Psoas muscle (tissue), 8 donors: Measurements from ENCODE around the gene COX15. TPM values are rescaled to one million over a fixed set of nuclear protein-coding genes. Genes with fewer than 3 reads are reported as not detected.

Experiments used
- ATAC-seq, 4 donors: fragments of 200-7000 bp; cut with Tn5 transposase; one replicate each; pipeline ENCODE4 v1.9.1; 2020; ENCODE audit warnings: moderate library complexity in 3 of 4, mild to moderate bottlenecking in 2 of 4
- DNase-seq, 2 donors: peaks; one replicate each; pipeline ENCODE4 v3.0.0-alpha.2; 2020
- H3K27ac ChIP-seq: fragments of 200-600 bp; one replicate; pipeline ENCODE4 v1.8.0; 2022
- H3K27me3 ChIP-seq, 3 donors: fragments of 200-600 bp in 1 of 3; one replicate each; pipeline versions ENCODE4 v1.6.1 to v1.8.0; 2013 to 2022; ENCODE audit warnings: low read length in 2 of 3, mild to moderate bottlenecking in 2 of 3, moderate library complexity in 1 of 3; ENCODE audit not compliant: insufficient read depth in 3 of 3
- H3K36me3 ChIP-seq, 2 donors: fragments of 200-600 bp in 1 of 2; one replicate each; pipeline versions ENCODE4 v1.6.1 to v1.8.0; 2013 to 2022; ENCODE audit warnings: low read depth in 1 of 2, mild to moderate bottlenecking in 1 of 2, moderate library complexity in 1 of 2; ENCODE audit not compliant: insufficient read depth in 1 of 2
- H3K4me1 ChIP-seq: fragments of 200-600 bp; one replicate; pipeline ENCODE4 v1.8.0; 2022
- H3K4me3 ChIP-seq: fragments of 200-600 bp; one replicate; pipeline ENCODE4 v1.8.0; 2022; ENCODE audit warnings: mild to moderate bottlenecking
- H3K9me3 ChIP-seq: fragments of 200-600 bp; one replicate; pipeline ENCODE4 v1.8.0; 2022
- WGBS, 3 donors: extraction: QIAGEN DNeasy Blood & Tissue Kit; methylation state at CpG; one replicate each; pipeline versions ENCODE4 v1.1.6 to v1.1.7; 2013; 5-methylcytosine and 5-hydroxymethylcytosine counted together
- intact Hi-C, 2 donors: fragments of 100-400 bp; cut with DNase I; formaldehyde crosslinking; loops; one replicate each; pipeline versions ENCODE4 v1.11.0 to v1.14.2; 2022
- polyA plus RNA-seq, 3 donors: library from polyadenylated mRNA; stranded (reverse); fragments of 200-250 nt; gene quantifications; one replicate each; pipeline ENCODE4 v1.2.3, GENCODE V29; 2013
- total RNA-seq, 4 donors: library from RNA; stranded (reverse); fragmentation: NEBNext Ultra II Directional in 2 of 4; extraction: Animal tissue kit (Norgen Biotek cat#: 25700) in 2 of 4; gene quantifications; one replicate each; pipeline versions ENCODE4 v1.2.1 to v1.2.4, GENCODE V29; 2021 to 2023
- TF ChIP-seq, protein P1 (sequence below): fragments of 200-600 bp; IDR thresholded peaks from one replicate; pipeline ENCODE4 v1.8.0; 2022; ENCODE audit warnings: antibody characterized with exemption
- donor health status: healthy with polysubstance abuse.
- donor health status: DM: no; HTN: no; CAD: no; lungs with moderate emphysema.
- donor health status: Bipolar disorder and iron deficiency.
- donor health status: healthy.
- donor health status: DM: yes; HTN: yes; CAD: no.
- donor health status: DM: no; HTN: no; CAD: no.
- donor health status: DM: no; HTN: no; CAD: no.
- donor health status: DM: yes; HTN: yes; CAD: no.

COX15 gene
- total and polyA plus RNA-seq, 7 donors, result 12.7 to 59.4 (median 36.2) TPM

DNA sequence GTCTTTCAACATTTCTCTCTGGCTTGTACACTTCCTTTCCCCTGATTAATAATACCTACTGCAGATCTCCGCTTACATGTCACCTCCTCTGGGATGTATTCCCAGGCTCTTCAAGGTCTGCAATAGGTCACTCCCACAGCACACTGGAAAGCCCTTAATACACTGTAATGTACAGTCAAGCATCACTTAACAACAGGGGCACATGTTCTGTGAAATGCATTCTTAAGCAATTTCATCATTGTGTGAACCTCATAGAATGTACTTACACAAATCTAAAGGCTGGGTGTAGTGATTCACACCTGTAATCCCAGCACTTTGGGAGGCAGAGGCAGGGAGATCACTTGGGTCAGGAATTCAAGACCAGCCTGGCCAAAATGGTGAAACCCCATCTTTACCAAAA, 1.9 kb downstream of the COX15 start:
- Histone ChIP-seq H3K4me3 (no peak overlapping the region), H3K27me3 (no peaks in the 10 kb centered on the region), H3K36me3 (peaks cover 2 to 46% of the 10 kb centered on the region in 2 donors), H3K27ac (no peak overlapping the region), H3K4me1 (peaks cover 34% of the 10 kb centered on the region), H3K9me3 (no peaks in the 10 kb centered on the region)
- TF ChIP-seq, protein P1, sequence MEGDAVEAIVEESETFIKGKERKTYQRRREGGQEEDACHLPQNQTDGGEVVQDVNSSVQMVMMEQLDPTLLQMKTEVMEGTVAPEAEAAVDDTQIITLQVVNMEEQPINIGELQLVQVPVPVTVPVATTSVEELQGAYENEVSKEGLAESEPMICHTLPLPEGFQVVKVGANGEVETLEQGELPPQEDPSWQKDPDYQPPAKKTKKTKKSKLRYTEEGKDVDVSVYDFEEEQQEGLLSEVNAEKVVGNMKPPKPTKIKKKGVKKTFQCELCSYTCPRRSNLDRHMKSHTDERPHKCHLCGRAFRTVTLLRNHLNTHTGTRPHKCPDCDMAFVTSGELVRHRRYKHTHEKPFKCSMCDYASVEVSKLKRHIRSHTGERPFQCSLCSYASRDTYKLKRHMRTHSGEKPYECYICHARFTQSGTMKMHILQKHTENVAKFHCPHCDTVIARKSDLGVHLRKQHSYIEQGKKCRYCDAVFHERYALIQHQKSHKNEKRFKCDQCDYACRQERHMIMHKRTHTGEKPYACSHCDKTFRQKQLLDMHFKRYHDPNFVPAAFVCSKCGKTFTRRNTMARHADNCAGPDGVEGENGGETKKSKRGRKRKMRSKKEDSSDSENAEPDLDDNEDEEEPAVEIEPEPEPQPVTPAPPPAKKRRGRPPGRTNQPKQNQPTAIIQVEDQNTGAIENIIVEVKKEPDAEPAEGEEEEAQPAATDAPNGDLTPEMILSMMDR, result no peak
- intact Hi-C loops, result no loop called here
- no peak for ATAC-seq
- WGBS, 3 donors, result 53 to 71% (median 63%) methylated on average over 1 of the region's 1 CpG
- no peak for DNase-seq

DNA sequence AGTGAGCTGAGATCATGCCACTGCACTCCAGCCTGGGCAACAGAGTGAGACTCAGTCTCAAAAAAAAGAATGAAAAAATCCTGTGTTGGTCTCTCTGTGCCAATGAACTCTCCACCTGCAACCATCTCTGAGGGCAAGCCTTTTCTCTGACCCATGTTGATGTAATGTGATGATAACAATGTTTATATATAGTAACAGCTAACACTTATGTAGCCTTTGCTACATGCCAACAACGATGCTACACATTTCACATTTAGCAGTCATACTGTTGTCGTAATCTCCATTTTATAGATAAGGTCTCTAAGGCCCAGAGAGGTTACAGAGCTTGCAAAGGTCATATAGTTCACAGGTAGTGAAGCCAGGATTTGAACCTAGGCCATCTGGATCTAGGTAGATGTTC, 11.5 kb downstream of the COX15 start:
- TF ChIP-seq, protein P1, result no peak
- WGBS, 3 donors, result 40 to 67% (median 49%) methylated on average over 2 of the region's 2 CpGs
- Histone ChIP-seq H3K4me1 (no peaks in the 10 kb centered on the region), H3K4me3 (no peak overlapping the region), H3K27ac (peak overlapping the region; percentile 34), H3K9me3 (no peaks in the 10 kb centered on the region), H3K36me3 (peaks cover 14 to 100% of the 10 kb centered on the region in 2 donors), H3K27me3 (no peaks in the 10 kb centered on the region)
- intact Hi-C loops, result no loop called here
- DNase-seq (no peak), ATAC-seq (peak in 3 of 4 donors; percentile 61 to 88 (median 65))

DNA sequence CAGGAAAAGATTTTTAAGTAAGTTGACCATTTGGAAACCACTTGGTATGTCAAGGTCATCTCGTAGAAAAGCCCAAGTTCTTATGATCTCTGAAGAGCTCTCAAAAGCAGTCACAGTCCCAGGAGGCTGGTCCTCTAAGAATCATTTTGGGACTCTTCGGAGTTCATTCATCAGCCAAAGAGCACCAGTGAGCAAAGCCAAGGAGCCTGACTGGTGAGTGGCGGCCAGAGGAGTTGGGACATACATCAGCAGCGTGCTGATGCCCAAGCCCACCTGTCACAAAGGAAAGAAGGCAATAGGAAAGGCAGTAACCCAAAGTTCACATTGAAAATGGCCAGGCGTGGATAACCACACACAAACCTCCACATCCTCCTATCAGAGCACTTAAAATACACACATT, 17.5 kb downstream of the COX15 start:
- ATAC-seq (no peak), DNase-seq (no peak)
- TF ChIP-seq, protein P1, result no peak
- no peak overlapping the region for H3K27ac ChIP-seq
- no peaks in the 10 kb centered on the region for H3K9me3 ChIP-seq
- H3K4me3 ChIP-seq, result no peak overlapping the region
- peaks cover 5% of the 10 kb centered on the region for H3K4me1 ChIP-seq
- H3K36me3 ChIP-seq, result peaks cover 8 to 93% of the 10 kb centered on the region in 2 donors
- H3K27me3 ChIP-seq, result no peaks in the 10 kb centered on the region
- WGBS, 3 donors, result 90 to 93% (median 93%) methylated on average over 5 of the region's 5 CpGs
- intact Hi-C loops, result no loop called here

DNA sequence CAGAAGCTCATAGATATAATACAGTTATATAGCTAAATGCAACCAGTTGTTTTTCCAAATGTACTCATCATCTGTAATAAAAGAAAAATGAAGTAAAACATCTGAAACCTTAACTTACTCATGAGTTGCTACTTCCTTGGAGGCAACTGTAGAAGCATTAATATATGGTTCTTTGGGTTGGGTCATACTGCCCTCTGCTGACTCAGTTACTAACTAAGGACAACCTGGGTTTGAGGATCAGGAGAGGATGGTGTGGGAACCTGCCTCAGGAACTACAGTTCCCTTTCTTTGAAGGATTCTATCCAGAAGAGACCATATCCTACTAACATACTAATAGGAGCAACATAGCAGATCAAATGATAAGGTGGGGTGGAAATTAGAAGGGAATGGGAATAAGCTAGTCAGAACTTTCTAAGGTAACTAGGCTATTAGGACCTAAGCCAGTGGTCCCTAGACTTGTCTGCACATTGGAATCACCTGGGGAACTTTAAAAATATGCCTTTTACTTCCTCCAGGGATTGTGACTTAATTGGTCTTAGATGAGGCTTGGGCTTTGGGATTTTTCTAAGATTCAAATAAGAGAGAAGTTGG, 20.7 kb downstream of the COX15 start:
- H3K27ac ChIP-seq, result no peak overlapping the region
- TF ChIP-seq, protein P1, result peak; percentile 45
- H3K4me3 ChIP-seq, result no peak overlapping the region
- intact Hi-C loops, result loop anchor here in 1 of 2 donors (2.0 kb wide), 2 partner anchors 150 to 274 kb away; no protein-coding TSS in a partner anchor
- H3K4me1 ChIP-seq, result peaks cover 12% of the 10 kb centered on the region
- no peaks in the 10 kb centered on the region for H3K9me3 ChIP-seq
- ATAC-seq, result peak; percentile 72 to 89 (median 84)
- peaks cover 5 to 80% of the 10 kb centered on the region in 2 donors for H3K36me3 ChIP-seq
- DNase-seq, result no peak
- H3K27me3 ChIP-seq, result no peaks in the 10 kb centered on the region
